Middle frontal gyrus (tissue), 1 donor: ENCODE measurements around the gene NUDT8.

Experiments used
- DNase-seq: peaks from one replicate; pipeline ENCODE4 v3.0.0-alpha.2; 2015; ENCODE audit warnings: low spot score; ENCODE audit errors: extremely low spot score

Gene NUDT8, protein sequence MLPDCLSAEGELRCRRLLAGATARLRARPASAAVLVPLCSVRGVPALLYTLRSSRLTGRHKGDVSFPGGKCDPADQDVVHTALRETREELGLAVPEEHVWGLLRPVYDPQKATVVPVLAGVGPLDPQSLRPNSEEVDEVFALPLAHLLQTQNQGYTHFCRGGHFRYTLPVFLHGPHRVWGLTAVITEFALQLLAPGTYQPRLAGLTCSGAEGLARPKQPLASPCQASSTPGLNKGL

DNA sequence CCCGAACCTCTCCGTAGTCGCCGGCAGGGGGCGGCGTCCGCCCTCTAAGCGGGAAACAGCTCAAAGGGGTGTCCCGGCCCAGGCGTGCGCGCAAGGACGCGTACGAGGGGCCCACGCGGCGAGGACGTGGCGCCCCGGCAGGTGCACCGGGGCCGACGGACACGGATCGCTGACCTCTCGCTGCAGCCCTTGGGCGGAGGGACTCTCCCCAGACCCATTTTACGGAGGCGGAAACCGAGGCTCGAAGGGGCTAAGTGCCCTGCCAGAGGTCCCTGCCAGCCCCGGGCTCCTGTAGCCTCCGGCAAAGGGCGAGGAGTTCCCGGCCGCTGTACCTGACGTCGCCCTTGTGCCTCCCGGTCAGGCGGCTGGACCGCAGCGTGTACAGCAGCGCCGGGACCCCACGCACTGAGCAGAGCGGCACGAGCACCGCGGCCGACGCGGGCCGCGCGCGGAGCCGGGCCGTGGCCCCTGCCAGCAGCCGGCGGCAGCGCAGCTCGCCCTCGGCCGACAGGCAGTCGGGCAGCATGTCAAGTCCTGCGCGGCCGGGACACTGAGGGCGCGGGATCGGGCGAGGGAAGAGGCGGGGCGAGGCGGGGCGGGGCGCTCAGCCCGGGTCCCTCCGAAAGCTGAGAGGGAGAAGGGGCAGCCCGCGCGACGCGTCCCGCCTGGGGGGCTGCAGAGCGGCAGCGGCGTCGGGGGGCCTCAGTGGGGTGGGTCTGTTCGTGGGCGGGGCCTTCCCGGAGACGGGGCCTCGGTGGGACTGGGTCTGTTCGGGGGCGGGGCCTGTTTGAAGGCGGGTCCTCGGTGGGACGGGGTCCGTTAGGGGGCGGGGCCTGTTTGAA is at the start of gene NUDT8:
Gene NUDT8 (minus strand): TSS at position 552 of the 842 bp plus-strand sequence. CDS start 26 bp downstream, at position 526.
- peak; percentile 27 for DNase-seq

DNA sequence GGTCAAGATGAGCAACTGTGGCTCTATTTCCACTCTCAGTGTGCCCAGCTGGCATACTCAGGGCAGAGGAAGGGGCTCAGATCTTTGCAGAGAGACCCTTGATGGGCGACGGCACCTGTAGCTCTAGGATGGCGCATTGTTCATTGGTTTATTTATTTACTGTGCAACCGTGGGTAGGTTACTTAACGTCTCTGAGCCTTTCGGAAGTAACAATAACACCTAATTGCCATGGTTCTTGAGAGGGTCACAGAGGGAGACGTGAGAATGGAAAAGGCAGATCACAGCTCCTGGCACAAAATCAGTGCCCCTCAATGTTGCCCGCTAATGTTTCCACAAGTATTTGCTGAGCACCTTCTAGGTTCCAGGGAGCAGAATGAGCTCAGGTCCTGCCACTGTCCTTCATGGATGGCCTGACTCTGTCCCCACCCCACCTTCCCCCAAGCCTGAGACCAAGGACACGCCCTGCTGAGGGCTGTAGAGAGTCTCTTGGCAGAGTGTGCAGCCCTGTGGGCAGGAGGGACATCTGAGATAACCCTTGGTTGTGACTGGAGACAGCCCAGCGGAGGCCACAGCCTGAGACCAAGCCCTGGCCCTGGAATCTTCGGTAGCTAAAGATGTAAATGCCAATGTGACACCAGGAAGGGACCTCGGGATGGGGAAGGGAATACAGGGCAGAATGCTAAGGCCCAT is 45.5 kb upstream of the NUDT8 start:
- no peak for DNase-seq

DNA sequence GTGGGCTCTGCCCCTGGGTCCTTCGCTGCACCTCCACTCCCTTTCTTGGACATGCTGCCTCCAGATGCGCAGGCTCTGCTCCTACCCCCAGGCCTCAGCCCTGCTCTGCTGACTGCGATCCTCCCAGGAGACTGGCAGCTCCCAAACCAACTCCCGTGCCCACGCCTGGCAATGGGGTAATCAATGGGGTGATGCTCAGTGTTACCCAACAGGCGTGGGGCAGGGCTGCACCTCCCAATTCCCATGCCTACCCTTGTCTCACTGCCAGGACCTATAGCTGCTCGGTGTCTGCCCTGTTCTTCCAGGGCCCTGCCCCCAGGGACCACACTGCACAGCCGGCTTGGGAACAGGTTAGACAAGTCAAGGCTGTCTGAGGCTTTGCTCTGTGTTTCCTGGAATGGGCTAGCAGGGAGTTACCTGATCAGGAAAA is 44.7 kb upstream of the NUDT8 start, which contains the start of gene ALDH3B2:
Gene ALDH3B2 (minus strand): TSS at position 182 of the 430 bp plus-strand sequence. CDS start 7,688 bp downstream, outside the sequence.
- DNase-seq, result no peak

DNA sequence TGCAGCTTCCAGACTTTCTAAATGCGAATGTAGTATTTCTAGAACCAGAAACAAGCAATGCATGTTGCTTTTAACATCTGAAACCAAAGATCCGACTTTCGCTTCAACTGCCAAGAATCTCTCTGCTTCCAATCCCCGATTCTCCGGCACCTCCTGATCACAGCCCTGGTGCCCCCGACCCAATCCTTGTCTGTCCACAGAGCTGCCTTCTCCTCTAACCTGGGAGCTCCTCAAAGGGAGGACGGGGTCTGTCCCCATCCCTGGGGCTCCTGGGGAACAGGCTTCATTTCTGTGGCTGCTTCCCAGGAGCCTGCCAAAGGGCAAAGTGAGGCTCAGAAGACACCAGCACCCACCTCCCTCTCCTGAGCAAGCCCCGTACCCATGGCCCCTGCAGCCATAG is 44.2 kb upstream of the NUDT8 start:
- no peak for DNase-seq

DNA sequence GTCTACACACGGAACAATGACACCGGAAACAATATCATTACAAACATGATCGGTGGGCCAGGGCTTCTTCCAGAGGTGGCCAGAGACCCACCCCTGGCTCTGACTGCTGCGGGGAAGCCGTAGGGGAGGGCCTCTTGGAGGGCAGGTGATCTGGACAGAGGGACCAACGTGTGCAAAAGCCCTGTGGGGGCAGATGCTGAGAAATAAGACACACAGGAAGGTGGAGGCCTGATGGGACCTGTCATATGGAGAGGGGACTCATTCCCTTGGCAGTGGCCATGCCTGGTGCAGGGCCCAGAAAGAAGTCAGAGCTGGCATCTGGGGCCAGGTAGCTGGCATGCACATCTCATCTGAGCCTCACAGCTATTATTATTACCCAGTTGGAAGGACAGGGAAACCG is 43.6 kb upstream of the NUDT8 start:
- DNase-seq, result no peak

DNA sequence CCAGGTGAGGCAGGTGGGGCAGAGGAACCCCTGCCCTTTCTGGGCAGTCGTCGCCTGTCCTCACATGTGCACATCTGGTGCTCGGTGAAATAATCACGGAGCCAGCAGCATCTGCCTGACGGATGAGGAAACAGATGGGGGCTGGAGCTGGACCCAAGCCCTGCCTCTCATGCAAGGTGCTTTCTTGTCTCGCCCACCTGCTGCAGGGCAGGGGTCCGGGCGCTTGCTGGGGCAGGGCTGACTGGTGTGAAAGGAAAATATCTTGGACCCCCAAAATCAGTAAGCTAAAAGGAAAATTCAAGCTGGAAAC is 41.4 kb upstream of the NUDT8 start:
- DNase-seq, result no peak

DNA sequence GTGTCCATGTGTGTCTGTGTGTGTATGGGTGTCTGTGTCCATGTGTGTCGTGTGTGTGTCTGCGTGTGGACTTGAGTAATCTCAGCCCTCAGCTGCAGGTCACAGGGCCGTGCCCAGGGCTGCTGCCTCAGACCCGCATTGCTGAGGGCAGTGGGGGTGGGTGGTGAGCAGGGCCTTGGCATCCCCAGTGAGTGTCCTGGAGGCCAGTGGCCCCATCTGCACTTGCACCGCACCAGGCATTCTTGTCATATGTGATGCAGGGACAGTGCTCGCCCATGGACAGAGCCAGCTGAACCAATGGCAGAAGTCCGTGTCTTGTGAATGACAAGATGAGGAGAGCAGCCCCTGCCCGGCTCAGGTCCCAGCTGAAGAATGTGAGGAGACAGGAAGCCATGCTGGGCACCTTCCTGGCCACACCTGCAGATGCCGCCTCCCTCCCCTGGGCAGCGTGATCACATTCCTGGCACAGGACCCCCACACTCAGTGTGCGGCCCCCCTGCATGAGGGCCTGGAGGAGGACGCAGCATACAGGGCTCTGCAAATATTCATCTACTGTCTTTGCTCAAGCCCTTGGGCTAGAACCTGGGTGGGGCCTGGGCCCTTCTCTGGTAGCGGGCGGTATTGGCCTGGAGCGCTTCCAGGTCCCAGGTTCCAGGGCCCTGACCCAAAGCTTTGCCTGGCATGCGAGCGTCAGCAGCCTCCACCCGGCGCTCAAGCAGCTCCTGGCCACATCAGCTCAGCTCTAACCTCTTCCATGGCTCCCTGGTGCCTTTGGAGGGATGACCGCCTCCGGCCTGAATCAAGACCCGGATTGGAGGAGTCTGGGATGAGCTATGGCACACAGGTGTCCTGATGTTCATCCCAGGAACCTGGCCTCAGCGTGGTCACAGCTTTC is 40.8 kb upstream of the NUDT8 start:
- no peak for DNase-seq

DNA sequence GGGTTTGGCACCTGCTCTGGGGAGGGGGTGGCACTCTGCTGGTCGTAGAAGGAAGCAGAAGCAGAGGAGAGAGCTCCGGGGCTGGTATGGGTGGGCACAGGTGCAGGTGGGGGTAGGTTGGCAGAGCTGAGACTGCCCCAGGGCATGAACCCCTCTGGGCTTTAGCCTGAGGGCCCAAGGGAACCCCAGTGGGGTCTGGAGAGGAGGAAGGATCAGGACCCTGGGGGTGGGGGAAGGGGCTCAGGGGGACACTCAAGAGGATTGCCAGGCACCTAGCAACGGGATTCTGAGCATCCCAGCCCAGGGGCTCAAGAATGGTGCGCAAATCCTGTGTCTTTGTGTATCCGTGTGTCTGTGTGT is 38.4 kb upstream of the NUDT8 start:
- no peak for DNase-seq

DNA sequence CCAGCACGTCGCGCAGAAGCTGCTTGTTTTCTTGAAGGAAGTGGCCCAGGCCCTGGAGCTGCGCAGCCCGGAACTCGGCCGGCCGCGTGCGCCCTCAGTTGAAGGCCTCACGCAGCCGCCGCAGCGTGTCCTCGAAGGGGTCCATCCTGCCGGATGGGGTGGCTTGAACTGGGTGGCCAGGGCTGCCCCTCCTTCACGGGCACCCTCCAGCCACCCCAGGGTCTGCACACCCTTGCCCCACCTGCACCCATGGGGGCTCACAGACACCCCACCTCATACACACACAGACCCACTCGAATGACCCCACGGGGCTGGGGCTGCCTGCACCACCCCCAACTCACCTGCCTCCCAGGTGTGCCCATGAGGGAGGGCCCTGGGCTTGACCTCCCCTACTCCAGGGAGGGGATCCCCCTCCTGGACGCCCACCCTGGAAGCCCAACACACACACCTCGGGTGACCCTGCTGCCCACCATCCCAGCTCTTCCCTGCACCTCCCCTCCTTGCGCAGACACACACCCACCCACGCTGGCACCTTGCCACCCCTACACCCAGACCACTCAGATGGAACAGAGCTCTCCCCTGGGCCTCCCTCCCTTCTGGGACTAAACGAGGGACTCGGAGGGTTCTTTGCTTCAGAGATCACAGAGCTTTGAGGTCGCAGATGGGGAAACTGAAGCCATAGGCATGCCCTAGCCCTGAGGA is 37.9 kb upstream of the NUDT8 start:
- no peak for DNase-seq

DNA sequence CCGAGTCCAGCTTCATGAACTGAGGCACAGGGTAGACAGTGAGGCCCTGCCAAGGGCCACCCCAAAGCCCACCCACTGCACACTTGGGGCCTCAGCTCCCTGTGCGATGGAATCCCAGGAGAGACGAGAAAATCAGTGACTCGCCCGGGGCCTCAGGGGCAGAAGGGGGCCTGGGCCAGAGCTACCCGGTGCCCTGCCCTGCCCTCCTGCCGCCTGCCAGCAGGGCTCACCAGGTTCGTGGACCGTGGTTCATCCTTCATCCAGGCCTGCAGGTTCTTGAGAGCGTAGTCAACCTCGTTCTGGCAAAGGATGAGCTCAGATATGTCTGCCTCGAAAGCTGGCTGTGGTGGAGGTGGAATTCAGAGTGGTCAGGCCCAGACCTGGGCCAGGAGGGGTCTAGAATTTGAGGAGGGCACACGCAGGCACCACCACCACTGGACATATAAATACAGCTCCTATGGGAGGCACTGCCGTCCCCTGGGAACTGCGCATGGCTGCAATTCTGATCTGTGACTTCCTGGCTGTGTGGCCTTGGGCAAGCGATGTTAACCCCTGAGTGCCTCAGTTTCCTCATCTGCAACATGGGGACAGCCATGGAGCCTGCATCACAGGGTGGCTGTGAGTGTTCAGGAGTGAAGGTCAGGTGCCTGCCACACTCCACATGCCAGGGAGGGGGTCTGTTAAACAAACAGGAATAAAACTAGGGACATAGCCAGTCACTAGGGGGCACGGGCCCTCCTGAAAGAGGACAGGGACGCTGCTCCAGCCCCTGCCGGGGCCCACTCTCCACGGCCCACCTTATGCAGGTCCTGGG is 37.1 kb upstream of the NUDT8 start:
- DNase-seq, result no peak

DNA sequence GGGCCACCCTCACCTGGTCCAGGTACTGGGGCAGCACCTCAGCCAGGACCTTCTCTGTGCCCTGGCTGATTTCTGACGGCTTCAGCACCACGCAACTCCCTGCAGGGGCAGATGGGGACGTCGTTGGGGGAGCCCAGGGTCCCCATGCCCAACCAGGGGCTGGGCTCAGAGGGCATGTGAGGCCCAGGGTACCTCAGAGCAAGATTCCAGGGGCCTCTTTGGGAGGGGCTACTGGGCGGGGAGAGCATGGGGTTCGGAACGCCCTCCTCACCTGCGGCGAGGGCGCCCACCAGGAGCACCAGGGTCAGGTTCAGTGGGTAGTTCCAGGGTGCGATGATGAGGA is 36.5 kb upstream of the NUDT8 start:
- no peak for DNase-seq

DNA sequence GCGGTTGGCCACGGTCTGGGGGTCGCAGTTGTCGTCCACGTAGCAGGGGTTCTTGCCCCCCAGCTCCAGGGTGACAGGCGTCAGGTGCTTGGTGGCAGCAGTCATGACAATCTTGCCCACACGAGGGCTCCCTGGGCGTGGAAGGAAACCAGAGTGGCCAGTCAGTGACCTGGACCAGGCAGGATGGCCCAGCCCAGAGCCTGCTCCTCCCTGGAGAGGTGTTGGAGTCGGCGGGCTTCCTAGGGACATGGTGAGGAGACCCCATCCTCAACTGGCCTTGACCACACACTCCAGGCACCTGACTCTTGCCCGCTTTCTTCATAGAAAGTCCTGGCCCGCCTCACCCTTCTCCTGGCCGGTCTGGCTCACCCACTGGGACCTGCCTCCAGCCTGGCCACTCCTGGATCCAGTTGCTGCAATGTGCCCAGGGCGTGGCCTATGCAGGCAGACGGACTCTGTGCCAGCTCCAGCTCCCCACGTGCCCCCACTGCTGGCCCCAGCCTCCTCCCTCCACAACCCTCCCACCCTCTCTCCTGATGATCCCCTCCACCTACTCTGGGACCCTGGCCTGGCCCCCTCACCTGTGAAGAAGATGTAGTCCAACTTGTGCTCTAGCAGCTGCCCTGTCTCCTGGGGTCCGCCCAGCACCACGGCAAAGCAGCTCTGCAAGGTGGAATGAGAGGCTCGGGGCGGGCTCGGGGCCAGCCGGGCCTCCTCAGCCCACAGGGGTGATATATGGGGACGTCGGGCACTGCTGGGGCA is 36.0 kb upstream of the NUDT8 start:
- DNase-seq, result no peak

DNA sequence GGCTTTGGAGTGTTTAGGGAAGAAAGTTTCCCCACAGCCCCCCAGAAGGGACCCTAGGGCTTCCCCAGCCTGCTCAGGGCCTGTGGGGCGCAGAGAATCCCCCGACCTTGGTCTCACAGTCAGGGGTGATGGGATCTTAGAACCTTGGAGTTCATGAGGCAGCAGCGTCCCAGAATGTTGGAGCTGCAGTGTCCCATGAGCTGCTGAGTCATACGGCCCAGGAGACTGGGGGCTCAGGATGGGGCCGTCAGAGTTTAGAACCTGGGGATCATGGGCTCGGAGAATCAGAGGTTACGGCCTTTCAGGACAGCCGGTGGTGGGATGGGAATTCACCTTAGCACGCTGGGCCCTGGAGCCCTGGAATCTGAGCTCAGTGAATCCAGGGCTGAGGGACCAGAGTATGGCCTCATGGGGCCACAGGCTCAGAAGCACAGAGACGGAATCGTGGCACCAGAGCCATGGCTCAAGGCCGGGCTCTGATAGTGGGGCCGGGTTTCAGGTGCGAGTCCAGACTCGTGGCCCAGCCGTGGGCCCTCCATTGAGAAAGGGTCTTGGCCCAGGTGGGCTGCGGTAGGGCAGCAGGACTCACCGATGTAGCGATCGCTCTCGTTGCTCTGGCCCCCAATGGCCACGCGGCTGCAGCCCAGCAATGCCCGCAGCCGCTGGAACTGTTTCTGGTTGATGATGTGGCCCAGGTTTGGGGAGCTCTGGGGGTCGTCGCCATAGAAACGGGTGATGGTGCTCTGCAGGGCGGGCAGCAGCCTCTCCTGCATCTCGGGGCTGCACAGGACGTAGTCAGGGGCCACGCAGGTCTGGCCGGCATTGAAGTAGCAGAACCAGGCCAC is 35.2 kb upstream of the NUDT8 start:
- DNase-seq, result no peak

DNA sequence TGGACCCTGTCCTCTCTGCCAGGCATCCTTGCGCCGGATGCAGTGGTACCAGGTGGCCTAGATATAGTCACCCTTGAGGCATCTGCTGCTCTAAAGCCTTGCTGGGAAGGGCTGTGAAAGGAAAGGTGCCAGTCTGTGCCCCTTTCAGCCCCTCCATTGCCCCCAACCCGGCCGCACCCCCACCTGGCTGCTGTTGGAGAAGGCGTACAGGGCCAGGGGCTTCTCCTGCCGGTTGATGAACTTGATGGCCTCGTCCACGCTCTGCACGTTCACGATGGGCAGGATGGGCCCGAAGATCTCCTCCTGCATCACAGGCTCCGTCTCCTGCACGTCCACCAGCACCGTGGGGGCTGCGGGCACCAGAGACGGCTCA is 34.5 kb upstream of the NUDT8 start:
- DNase-seq, result no peak

DNA sequence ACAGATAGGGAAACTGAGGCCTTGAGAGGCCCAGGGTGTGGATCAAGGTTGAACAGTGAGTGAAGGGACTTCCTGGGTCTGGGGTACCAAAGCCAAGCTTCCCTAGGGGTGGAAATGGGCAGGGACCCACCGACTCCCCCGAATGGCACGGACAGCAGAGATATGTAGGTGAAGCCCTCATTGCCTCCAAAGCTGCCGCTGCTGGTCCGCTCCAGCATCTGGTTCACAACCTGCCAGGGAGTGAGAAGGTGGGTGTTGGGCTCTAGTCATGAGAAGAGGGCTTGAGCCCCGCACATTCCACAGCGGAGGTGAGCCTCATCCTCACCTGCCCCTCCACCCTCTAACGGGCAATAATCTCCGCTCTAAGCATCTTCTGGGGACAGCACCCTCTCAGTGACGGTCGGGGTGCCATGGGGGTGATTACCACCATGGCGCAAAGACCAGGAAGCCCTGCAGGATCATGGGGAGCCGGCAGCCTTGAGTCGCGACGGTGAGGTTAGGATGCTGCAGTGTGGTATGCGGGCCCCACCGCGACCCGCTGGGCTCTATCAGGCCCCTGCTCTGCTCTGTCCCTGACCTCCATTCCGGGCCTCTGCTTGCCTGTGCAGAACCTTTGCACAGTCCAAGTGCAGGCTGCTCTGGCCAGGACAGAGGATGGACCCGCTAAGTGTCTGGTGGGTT is 33.9 kb upstream of the NUDT8 start:
- DNase-seq, result no peak

DNA sequence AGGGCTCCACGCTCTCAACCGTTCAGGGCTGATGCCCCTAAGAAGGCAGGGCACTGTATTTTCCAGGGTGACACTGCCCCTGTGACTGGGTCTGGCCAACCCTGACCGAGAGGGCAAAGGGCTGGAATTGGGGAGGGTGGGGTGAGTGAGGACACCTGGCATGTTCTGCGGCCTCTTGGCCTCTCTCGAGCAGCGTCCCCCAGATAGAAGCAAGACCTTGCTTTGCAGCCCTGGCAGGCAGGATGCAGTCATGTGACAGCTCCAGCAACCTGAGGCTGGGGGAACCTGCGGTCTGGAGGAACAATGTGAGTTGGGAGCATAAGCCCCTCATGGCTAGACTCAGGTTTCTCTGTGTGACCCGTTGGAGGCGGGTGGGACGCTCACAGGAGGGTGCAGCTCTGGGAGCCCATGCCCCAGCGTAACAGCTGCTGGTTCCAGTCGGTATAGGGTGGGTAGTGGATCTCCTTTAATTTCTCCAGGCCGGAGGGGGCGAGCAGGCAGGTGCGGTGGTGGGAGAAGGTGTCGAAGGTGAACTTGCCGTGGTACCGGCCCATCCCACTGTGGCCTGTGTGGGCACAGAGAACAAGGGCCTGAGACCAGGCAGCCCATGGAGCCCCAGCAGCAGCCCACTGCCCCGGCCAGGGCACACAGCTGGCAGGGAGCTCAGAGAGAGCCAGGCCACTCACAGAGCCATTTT is 33.2 kb upstream of the NUDT8 start:
- no peak for DNase-seq

DNA sequence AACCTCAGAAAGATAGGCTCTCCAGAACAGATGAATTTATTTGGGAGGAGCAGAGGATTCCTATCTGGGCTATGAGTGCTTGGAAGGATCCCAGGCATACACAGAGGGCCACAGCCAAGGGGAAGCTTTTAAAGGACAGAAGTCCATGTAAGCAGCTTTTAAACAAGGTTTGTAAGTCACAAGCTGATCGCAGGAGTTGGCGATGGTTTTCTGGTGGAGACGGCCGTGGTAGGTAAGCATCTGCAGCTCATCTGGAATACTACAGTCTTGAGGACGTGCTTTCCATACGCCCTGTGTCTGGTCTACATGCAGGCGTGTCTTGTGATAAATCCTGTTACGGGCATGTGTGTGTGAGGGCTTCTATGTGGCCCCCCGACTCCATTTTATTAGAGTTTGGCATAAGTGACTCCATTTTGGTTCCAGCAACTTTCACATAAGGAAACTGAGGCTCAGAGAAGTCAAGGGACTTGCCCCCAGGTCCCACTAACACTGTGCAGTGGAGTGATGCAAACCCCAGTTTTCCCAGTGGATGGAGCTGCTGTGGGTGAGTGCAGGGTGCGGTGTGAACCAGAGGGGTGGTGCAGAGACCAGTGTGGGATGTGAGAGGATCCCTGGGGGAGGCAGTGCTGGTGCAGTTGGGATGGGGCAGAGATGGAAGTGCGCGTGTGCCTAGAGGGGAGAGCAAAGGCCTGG is 32.6 kb upstream of the NUDT8 start:
- DNase-seq, result no peak
